GM19328 (cell line): ENCODE data around the gene DISP3.

ENCODE experiments used
- ATAC-seq: cut with Tn5 transposase; IDR thresholded peaks from one replicate; pipeline ENCODE4 v1.9.1; 2021; ENCODE audit warnings: mild to moderate bottlenecking, moderate library complexity; ENCODE audit not compliant: unreplicated experiment

The DISP3 gene, protein sequence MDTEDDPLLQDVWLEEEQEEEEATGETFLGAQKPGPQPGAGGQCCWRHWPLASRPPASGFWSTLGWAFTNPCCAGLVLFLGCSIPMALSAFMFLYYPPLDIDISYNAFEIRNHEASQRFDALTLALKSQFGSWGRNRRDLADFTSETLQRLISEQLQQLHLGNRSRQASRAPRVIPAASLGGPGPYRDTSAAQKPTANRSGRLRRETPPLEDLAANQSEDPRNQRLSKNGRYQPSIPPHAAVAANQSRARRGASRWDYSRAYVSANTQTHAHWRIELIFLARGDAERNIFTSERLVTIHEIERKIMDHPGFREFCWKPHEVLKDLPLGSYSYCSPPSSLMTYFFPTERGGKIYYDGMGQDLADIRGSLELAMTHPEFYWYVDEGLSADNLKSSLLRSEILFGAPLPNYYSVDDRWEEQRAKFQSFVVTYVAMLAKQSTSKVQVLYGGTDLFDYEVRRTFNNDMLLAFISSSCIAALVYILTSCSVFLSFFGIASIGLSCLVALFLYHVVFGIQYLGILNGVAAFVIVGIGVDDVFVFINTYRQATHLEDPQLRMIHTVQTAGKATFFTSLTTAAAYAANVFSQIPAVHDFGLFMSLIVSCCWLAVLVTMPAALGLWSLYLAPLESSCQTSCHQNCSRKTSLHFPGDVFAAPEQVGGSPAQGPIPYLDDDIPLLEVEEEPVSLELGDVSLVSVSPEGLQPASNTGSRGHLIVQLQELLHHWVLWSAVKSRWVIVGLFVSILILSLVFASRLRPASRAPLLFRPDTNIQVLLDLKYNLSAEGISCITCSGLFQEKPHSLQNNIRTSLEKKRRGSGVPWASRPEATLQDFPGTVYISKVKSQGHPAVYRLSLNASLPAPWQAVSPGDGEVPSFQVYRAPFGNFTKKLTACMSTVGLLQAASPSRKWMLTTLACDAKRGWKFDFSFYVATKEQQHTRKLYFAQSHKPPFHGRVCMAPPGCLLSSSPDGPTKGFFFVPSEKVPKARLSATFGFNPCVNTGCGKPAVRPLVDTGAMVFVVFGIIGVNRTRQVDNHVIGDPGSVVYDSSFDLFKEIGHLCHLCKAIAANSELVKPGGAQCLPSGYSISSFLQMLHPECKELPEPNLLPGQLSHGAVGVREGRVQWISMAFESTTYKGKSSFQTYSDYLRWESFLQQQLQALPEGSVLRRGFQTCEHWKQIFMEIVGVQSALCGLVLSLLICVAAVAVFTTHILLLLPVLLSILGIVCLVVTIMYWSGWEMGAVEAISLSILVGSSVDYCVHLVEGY (N-terminal part only)

DNA sequence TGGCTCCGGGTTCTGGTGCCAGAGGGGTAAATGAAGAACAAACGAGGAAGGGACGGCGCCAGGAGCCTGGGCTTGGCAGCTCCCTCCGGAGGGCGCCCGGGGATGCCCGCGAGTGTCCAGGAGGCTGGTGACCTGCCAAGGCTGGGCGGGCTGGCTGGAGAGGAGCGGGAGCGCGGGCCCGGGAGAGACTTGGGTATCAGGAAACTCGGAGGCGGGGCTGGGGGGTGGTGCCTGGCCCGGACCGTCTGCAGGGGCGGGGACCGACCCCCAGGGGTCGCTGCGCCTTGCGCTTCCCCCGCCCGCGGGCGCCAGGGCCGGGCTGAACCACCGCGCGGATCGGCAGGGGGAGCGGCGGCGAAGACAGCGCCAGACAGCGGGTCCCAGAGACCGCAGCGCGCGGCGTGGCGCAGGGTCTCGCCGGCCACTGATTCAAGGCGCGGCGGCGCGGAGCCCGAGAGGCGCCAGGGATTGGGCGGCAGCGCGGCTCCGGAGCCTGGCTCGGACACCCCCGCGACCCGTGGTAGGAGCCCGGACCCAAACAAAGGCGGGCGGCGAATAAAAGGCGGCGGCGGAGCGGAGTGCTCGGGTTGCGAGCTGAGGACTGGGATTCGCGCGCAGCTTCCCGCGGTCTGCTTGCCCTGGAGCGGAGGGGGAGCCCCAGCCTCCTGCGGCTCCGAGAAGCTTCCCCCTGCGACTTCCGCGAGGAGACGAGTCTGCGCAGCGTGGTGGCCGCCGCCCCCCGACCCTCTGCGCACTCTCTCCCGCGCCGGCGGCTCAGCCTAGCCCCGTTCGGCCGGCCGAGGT lies at the start of gene DISP3:
Gene DISP3 (plus strand): TSS at position 585 of the 804 bp plus-strand sequence. CDS start 21,838 bp downstream, outside the sequence.
- ATAC-seq, result peak; percentile 68

GRCh38 chr1:11429226-11429625 lies 49.7 kb upstream of the DISP3 start:
- no peak for ATAC-seq

DNA sequence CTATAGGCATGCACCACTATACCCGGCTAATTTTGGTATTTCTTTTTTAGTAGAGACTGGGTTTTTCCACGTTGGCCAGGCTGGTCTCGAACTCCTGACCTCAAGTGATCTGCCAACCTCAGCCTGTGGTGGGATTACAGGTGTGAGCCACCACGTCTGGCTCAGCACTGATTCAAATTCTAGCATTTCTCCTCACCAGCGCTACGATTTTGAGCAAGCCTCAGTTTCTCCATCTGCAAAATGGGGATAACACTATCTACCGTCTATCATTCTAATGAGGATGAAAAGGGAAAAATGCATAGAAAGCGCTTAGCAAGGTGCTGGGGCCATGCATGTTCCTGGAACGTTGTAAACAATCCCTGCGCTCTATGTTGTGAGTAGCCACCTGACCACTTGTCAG lies 49.0 kb upstream of the DISP3 start:
- no peak for ATAC-seq

GRCh38 chr1:11431941-11432507 lies 46.9 kb upstream of the DISP3 start:
- ATAC-seq, result no peak

DNA sequence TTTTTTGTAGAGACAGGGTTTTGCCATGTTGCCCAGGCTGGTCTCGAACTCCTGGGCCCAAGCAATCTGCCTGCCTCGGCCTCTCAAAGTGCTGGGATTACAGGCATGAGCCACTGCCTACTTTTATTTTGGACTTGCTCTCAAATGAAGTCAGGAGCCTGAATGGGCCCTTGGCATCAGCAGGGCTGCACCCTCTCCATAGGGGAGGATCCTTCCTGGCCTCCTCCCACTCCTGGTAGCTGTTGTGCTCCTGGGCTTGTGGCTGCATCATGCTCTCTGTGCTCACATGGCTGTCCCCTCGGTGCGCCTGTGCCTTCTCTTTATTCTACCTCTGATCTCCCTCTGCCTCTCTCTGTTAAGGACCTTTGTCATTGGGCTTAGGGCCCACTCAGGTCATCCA lies 46.4 kb upstream of the DISP3 start:
- ATAC-seq, result no peak

GRCh38 chr1:11434501-11434900 lies 44.5 kb upstream of the DISP3 start:
- ATAC-seq, result no peak

DNA sequence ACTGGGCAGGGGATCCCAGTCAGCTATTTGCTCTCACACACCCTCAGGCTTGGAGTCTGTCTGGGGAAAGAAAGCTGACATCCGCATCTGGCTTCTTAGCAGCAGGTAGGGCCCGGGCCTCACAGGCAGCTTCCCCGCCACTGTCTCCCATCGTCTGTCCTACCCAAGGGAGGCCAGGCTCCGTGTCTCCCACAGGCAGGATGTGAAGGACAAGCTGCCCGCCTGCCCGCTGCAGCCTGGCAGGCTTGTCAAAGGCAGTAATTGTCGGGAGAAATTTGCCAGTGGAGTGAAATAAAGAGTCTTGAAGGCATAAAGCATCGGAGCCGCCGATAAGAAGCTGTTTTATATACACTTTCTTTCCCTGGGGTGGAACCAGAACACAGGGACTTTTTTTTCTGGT lies 44.0 kb upstream of the DISP3 start:
- no peak for ATAC-seq

- ATAC-seq, result no peak
Observed at GRCh38 chr1:11438996-11439395, 40.0 kb upstream of the DISP3 start.

- no peak for ATAC-seq
Observed at GRCh38 chr1:11441211-11441952, 37.6 kb upstream of the DISP3 start.

DNA sequence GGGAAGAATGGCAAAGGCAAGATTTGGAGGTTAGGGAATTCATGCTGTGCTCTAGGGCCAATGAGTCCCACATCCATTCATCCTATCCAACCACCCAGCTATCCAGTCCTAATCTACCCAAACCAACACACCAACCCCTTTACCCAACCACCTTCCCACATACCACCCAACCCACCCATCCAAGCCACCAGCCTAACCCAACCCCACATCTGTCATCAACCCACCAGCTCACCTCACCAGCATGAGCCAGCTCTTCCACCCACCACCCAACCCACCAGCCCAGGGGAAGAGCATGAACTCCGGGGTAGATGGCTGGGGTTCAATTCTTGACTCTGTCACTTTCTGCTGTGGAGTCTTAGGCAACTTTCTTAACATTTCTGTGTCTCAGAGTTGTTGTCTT lies 35.9 kb upstream of the DISP3 start:
- no peak for ATAC-seq

DNA sequence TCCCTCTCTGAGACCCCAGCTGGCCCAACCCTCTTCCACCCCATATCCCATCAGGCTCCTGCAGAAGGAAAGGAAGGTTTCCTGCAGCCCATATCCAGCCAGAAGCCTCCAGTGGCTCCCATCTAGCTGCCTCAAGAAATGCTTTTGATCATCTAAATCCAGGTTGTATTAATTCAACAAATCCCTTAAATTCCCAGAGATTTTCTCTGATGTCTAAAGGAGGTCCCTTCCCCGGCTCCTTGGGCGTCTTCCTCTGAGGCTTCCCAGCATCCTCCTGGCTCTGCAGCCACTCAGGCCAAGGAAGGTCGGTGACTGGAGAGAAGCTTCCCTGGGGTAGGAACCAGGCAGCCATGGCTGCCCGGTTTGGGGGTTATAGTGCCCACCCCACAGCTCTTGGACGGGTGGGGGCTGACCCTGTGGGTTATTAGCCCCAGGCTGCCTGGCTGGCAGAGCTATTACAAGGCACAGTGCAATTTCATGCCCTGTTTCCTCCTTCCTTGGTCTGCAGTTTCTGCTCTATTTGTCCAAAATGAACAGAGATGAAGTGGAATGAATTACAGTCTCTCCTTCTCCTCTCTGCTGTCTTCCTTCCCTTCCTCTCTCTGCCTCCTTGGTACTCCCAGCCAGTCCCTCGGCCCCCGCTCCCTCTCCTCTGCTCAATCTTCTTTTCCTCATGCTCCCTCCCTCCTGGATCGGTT lies 34.8 kb upstream of the DISP3 start:
- ATAC-seq, result no peak

GRCh38 chr1:11444907-11445306 lies 34.0 kb upstream of the DISP3 start:
- ATAC-seq, result no peak

DNA sequence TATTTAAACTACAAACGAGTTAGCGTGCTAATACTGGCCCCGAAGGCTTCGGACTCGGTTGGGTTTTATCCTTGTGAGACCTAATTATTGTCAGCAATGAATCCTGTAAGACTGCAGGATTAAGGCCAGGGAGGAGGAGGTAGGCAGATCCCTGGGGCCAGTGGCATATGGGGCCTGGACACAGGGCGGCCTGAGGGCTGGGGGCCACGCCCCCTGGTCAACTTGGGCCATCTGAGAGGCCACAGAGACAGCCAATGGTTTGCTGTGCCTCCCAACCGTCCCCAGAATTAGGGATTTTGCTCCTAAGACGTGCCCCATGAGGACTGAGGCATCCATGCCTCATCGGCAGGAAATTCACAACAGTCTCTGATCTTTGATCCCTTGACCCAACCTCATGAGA lies 31.1 kb upstream of the DISP3 start:
- ATAC-seq, result no peak

DNA sequence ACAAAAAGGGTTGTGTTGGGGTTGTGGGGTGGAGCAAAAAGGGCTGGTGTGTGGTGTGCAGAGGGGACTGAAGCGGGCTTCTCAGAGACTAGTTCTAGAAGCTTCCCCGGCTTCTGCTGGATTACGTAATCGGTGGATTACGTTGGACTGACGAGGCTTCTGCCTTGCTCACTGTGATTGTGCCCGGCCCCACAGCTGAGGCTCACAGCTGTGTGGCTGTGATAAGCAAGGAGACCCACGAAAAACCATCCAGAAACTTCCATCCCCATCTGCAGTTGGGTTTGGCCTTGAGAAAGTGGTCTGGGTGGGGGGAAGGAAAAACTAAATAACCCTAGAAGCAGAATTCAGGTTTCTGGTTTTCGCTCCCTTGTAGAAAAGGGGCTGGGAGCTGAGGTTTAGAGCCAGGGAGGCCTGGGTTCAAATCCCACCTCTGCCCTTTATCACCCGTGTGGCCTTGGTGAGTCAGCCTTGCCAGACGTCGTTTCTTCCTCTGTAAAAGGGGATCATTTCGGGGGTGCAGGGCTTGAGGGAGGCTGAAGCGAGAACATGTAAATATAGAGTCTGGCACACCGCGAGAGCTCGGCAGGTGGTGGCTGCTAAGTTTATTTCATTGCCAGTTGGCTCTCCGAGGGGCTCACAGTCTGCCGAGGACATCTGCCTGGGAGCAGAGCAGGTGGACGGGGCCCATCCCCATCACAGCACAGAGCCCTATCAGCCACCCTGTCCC lies 30.4 kb upstream of the DISP3 start:
- ATAC-seq, result no peak

- ATAC-seq, result no peak
Observed at GRCh38 chr1:11449100-11449403, 29.9 kb upstream of the DISP3 start.

- ATAC-seq, result no peak
Observed at GRCh38 chr1:11450310-11450709, 28.6 kb upstream of the DISP3 start.

DNA sequence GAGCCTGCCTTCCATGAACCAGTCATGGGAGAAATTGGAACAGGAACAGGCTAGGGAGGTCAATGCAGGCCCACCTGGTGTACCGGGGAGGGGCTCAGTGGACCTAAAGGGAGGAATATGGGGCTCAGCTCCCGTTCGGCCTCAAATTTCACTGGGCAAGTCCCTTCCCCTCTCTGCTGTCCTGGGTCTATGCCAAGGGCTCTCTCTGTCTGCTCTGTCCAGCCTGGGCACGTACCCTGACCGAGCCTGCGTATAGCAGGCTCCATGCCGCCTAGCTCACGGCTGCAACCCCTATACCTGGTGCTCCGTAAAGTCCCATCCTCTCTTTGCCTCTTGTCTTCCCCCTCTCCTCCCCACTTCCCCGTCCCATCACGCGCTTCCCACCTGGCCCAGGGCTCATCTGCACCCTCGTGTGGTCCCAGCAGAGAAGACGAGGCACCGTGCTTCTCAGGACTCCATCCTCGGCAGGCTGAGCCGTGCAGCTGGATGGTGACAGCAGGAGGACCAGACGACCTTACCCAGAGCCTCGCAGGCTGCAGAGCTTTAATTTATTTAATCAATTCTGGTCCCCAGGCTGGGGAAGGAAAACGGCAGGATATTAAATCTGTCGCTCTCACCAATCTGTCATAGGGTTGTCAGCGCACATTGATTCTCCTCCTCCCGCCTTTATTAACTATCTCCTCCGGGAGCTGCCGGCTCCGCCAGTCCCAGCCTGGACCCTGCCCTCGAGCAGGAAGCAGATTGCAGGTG lies 25.0 kb upstream of the DISP3 start:
- ATAC-seq, result no peak
